NCI-H2081 (cell line): ENCODE results near the gene KEL.

Experiments used
- DNase-seq, 2 experiments: peaks; one replicate each; lab custom pipeline; 2025; lab: John Stamatoyannopoulos, UW

The KEL gene

GRCh38 chr7:142930126-142930730 lies 31.9 kb downstream of the KEL start:
- DNase-seq: no peak

- DNase-seq: no peak
Observed at GRCh38 chr7:142927949-142928348, 34.2 kb downstream of the KEL start.

- DNase-seq: no peak
Observed at GRCh38 chr7:142927085-142927745, 34.9 kb downstream of the KEL start.

- no peak for DNase-seq
Observed at GRCh38 chr7:142925413-142925812, 36.8 kb downstream of the KEL start.

- no peak for DNase-seq
Observed at GRCh38 chr7:142923391-142923790, 38.8 kb downstream of the KEL start.

GRCh38 chr7:142919656-142920055 lies 42.5 kb downstream of the KEL start:
- DNase-seq: no peak

- no peak for DNase-seq
Observed at GRCh38 chr7:142918901-142919300, 43.3 kb downstream of the KEL start.

- DNase-seq: no peak
Observed at GRCh38 chr7:142917447-142917846, 44.7 kb downstream of the KEL start.

GRCh38 chr7:142916508-142916907 lies 45.7 kb downstream of the KEL start:
- DNase-seq: no peak

GRCh38 chr7:142915315-142915714 lies 46.8 kb downstream of the KEL start:
- DNase-seq: no peak

- no peak for DNase-seq
Observed at GRCh38 chr7:142914121-142914520, 48.0 kb downstream of the KEL start.

- no peak for DNase-seq
Observed at GRCh38 chr7:142913566-142913965, 48.6 kb downstream of the KEL start.

- DNase-seq: no peak
Observed at GRCh38 chr7:142913051-142913450, 49.1 kb downstream of the KEL start.

- DNase-seq: no peak
Observed at GRCh38 chr7:142910481-142910880, 51.7 kb downstream of the KEL start.

- DNase-seq: no peak
Observed at GRCh38 chr7:142910031-142910433, 52.1 kb downstream of the KEL start.

GRCh38 chr7:142908921-142909890 lies 53.0 kb downstream of the KEL start:
- DNase-seq: no peak

GRCh38 chr7:142908290-142908689 lies 53.9 kb downstream of the KEL start:
- DNase-seq: no peak

GRCh38 chr7:142906643-142907042 lies 55.5 kb downstream of the KEL start:
- no peak for DNase-seq

- DNase-seq: no peak
Observed at GRCh38 chr7:142905759-142906158, 56.4 kb downstream of the KEL start.

- no peak for DNase-seq
Observed at GRCh38 chr7:142904128-142904527, 58.0 kb downstream of the KEL start.

- no peak for DNase-seq
Observed at GRCh38 chr7:142901426-142902259, 60.5 kb downstream of the KEL start.

- no peak for DNase-seq
Observed at GRCh38 chr7:142899661-142900060, 62.5 kb downstream of the KEL start.
